ENCODE measurements around the gene ITPK1.

DNA sequence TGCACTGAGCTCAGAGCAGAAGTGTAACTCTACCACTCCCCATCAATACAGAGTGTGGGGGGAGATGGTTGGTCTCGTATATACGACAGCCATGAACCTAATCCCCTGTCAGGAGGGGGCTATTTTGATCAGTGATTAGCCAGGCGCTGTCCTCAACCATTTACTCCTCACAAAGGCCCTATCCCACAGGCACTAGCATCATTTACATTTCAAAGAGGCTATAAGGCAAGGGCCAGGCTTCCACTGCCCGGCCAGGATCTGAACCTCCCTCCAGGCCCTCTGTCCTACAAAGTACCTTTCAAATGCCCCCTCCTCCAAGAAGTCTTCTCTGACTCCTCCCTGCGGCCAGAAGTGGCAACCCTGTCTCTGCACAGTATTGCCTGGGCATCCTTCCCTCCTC is 74.7 kb downstream of the ITPK1 start:
- no peak for TF ChIP-seq EZH2phosphoT487 (IDR thresholded peaks at IDR 0.05; ENCODE audit: insufficient read depth, low read depth)
- no peak for TF ChIP-seq EZH2 (IDR thresholded peaks at IDR 0.05; ENCODE audit: insufficient read depth, poor library complexity, severe bottlenecking)

Data from GM23248 (cell line).